ENCODE measurements around the gene WDTC1. TPM values are rescaled to one million over a fixed set of nuclear protein-coding genes. Genes with fewer than 3 reads are reported as not detected.

The WDTC1 gene
- total and polyA plus RNA-seq, 2 of the 8 experiments (the other 6 are each of a cell fraction or from before 2014, with no cell fraction given): 7.5 to 18.7 TPM

- TF ChIP-seq CHD1 (IDR thresholded peaks at IDR 0.05; ENCODE audit: low read depth, low read length) (no peak), EP300 (IDR thresholded peaks at IDR 0.05; ENCODE audit: borderline replicate concordance in 1 of 2, low read depth in 2 of 2, low read length in 2 of 2) (no peak; a peak in 1 of 3 replicates), SP1 (IDR thresholded peaks at IDR 0.05; ENCODE audit: low read depth, low read length) (peak; percentile 55; the same call in 1 of the 2 replicates), JUN (IDR thresholded peaks at IDR 0.05; ENCODE audit: low read depth, low read length) (no peak), RFX5 (IDR thresholded peaks at IDR 0.05; ENCODE audit: borderline replicate concordance, low read depth, low read length) (no peak), CREB1 (IDR thresholded peaks at IDR 0.05) (no peak), EGR1 (IDR thresholded peaks at IDR 0.05; ENCODE audit: borderline replicate concordance, low read depth, low read length) (0 out of 2 replicates have a peak, but pooled peaks have one; percentile 7), POLR2AphosphoS5 (IDR thresholded peaks at IDR 0.05; ENCODE audit: low read depth, low read length) (no peak), ZNF274 (IDR thresholded peaks at IDR 0.05; ENCODE audit: borderline replicate concordance, extremely low read depth, low read length) (no peak), SIN3A (conservative IDR thresholded peaks at IDR 0.05 in 1 of 2, IDR thresholded peaks at IDR 0.05 in 1 of 2; ENCODE audit: low read depth in 1 of 2, low read length in 2 of 2) (no peak), GTF2F1 (IDR thresholded peaks at IDR 0.05; ENCODE audit: borderline replicate concordance, low read depth, low read length) (no peak), CEBPB (IDR thresholded peaks at IDR 0.05; ENCODE audit: low read depth, low read length) (no peak), FOSL1 (IDR thresholded peaks at IDR 0.05; ENCODE audit: insufficient read depth, low read depth, low read length) (no peak), JUND (IDR thresholded peaks at IDR 0.05; ENCODE audit: low read length) (no peak), EZH2 (IDR thresholded peaks at IDR 0.05; ENCODE audit: low read depth, low read length, severe bottlenecking) (no peak), TCF12 (IDR thresholded peaks at IDR 0.05; ENCODE audit: low read depth, low read length) (no peak), SP4 (IDR thresholded peaks at IDR 0.05; ENCODE audit: low read length) (no peak), RBBP5 (IDR thresholded peaks at IDR 0.05; ENCODE audit: borderline replicate concordance, low read depth, low read length) (no peak), CBX5 (IDR thresholded peaks at IDR 0.05; ENCODE audit: low read depth, low read length) (no peak), POLR2A (IDR thresholded peaks at IDR 0.05; ENCODE audit: control extremely low read depth in 1 of 2, low read depth in 2 of 2, low read length in 2 of 2) (0 out of 3 replicates have a peak, but pooled peaks of 1 of the 2 experiments have one; percentile 24)
- TF ChIP-seq, protein P1, sequence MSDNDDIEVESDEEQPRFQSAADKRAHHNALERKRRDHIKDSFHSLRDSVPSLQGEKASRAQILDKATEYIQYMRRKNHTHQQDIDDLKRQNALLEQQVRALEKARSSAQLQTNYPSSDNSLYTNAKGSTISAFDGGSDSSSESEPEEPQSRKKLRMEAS (IDR thresholded peaks at IDR 0.05): peak; percentile 95
- TF ChIP-seq, protein P2, sequence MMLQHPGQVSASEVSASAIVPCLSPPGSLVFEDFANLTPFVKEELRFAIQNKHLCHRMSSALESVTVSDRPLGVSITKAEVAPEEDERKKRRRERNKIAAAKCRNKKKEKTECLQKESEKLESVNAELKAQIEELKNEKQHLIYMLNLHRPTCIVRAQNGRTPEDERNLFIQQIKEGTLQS (IDR thresholded peaks at IDR 0.05; ENCODE audit: insufficient read depth, low read depth, low read length): no peak
These were observed 115.6 kb downstream of the WDTC1 start (continued) for GRCh38 chr1:27349784-27350662.
